K562 (cell line): ENCODE data around the gene KMT2A. TPM values are rescaled to one million over a fixed set of nuclear protein-coding genes. Genes with fewer than 3 reads are reported as not detected.

Source experiments
- ARID1B ChIP-seq: fragments of 450-650 bp; IDR thresholded peaks from 2 replicates; pipeline ENCODE4 v1.6.1; 2016; ENCODE audit warnings: antibody characterized with exemption, mild to moderate bottlenecking, inconsistent platforms
- ATF7 ChIP-seq: fragments of 450-650 bp; IDR thresholded peaks from 2 replicates; pipeline ENCODE4 v1.7.1; 2014; ENCODE audit warnings: mild to moderate bottlenecking, moderate library complexity
- CREB3L1 ChIP-seq: fragments of 450-650 bp; IDR thresholded peaks from 2 replicates; pipeline ENCODE4 v1.6.1; 2014; ENCODE audit warnings: low read depth, mild to moderate bottlenecking, moderate library complexity, borderline replicate concordance
- ETV1 ChIP-seq: fragments of 450-650 bp; conservative IDR thresholded peaks from 2 replicates; pipeline ENCODE4 v1.6.1; 2016; ENCODE audit warnings: missing genetic modification characterization, control low read depth, low read depth, missing compliant biosample characterization
- GABPB1 ChIP-seq: sonication (generic); formaldehyde crosslinking; IDR thresholded peaks from 2 replicates; pipeline ENCODE4 v1.8.0; 2022; ENCODE audit warnings: mild to moderate bottlenecking, missing genetic modification reagents
- GTF2E2 ChIP-seq: fragments of 200-800 bp; sonication (Bioruptor generic); IDR thresholded peaks from 2 replicates; pipeline ENCODE4 v1.6.1; 2016; ENCODE audit warnings: missing genetic modification characterization, missing compliant biosample characterization
- HDAC1 ChIP-seq, 2 experiments: fragments of 450-650 bp; IDR thresholded peaks; 2 replicates each; pipeline ENCODE4 v1.6.1; 2016 to 2017; ENCODE audit warnings: inconsistent platforms in 1 of 2, mild to moderate bottlenecking in 1 of 2, moderate library complexity in 1 of 2
- MBD2 ChIP-seq: sonication (generic); IDR thresholded peaks from 2 replicates; pipeline ENCODE4 v1.6.1; 2016; ENCODE audit warnings: low read depth, borderline replicate concordance
- PHF21A ChIP-seq: fragments of 450-650 bp; IDR thresholded peaks from 2 replicates; pipeline ENCODE4 v1.6.1; 2017; ENCODE audit warnings: low read depth, borderline replicate concordance
- POLR2H ChIP-seq: IDR thresholded peaks from 2 replicates; pipeline ENCODE4 v1.6.1; 2016; ENCODE audit warnings: missing genetic modification characterization, low read depth, mild to moderate bottlenecking, control low read depth, missing compliant biosample characterization, moderate library complexity
- PTRF ChIP-seq: fragments of 450-650 bp; IDR thresholded peaks from 2 replicates; pipeline ENCODE4 v1.6.1; 2016; ENCODE audit warnings: mild to moderate bottlenecking, missing genetic modification characterization, missing compliant biosample characterization
- TARDBP ChIP-seq: fragments of 450-650 bp; IDR thresholded peaks from 2 replicates; pipeline ENCODE4 v1.6.1; 2016
- TEAD1 ChIP-seq, 2 experiments: fragments of 450-650 bp in 1 of 2; sonication (generic) in 1 of 2; formaldehyde crosslinking; IDR thresholded peaks; 2 replicates each; pipeline versions ENCODE4 v1.4.0 to v1.8.0; 2020 to 2022; ENCODE audit warnings: mild to moderate bottlenecking in 2 of 2, missing genetic modification reagents in 1 of 2
- ZBED1 ChIP-seq: IDR thresholded peaks from 2 replicates; pipeline ENCODE4 v1.6.1; 2014
- ZBTB43 ChIP-seq: sonication (generic); formaldehyde crosslinking; IDR thresholded peaks from 2 replicates; pipeline ENCODE4 v1.8.0; 2023; ENCODE audit warnings: mild to moderate bottlenecking, missing genetic modification reagents
- ZBTB5 ChIP-seq: fragments of 450-650 bp; IDR thresholded peaks from 2 replicates; pipeline ENCODE4 v1.6.1; 2017; ENCODE audit warnings: antibody characterized with exemption
- ZNF175 ChIP-seq: fragments of 200-800 bp; sonication (Bioruptor generic); IDR thresholded peaks from 2 replicates; pipeline ENCODE4 v1.6.1; 2016; ENCODE audit warnings: low read depth, mild to moderate bottlenecking, missing genetic modification characterization, missing compliant biosample characterization
- ZNF311 ChIP-seq: fragments of 250-450 bp; sonication (Bioruptor Pico); IDR thresholded peaks from 2 replicates; pipeline ENCODE4 v1.4.0; 2020; ENCODE audit warnings: mild to moderate bottlenecking, moderate library complexity
- ZNF449 ChIP-seq: fragments of 250-450 bp; sonication (Bioruptor Pico); IDR thresholded peaks from 2 replicates; pipeline ENCODE4 v1.8.0; 2022; ENCODE audit warnings: moderate library complexity, mild to moderate bottlenecking, inconsistent platforms
- ZNF77 ChIP-seq: fragments of 250-450 bp; sonication (Bioruptor Pico); IDR thresholded peaks from 2 replicates; pipeline ENCODE4 v1.5.0; 2020
- polyA plus RNA-seq, 8 experiments: library from polyadenylated mRNA; depleted of rRNA in 4 of 8; stranded (reverse) in 5 of 8; unstranded in 3 of 8; fragments of >200 nt; fragmentation: Nextera tagmentation in 2 of 8; fragmentation: Illumina TruSeq in 1 of 8; extraction: Ambion mirVana in 2 of 8; extraction: Trizol in 1 of 8; gene quantifications; 2 replicates each; pipeline versions ENCODE4 v1.2.1 to v1.2.3, GENCODE V29; 2011 to 2014; ENCODE audit warnings: inconsistent platforms in 1 of 8, missing spikeins in 1 of 8
- total RNA-seq, 7 experiments: library from RNA; depleted of rRNA in 6 of 7; stranded (reverse); fragments of >200 nt in 6 of 7; fragmentation: Illumina TruSeq in 2 of 7; extraction: Trizol in 2 of 7; gene quantifications; 2 replicates each; pipeline versions ENCODE4 v1.2.1 to v1.2.3, GENCODE V29; 2011 to 2021; ENCODE audit warnings: low replicate concordance in 1 of 7
- TF ChIP-seq, protein P1 (sequence below): fragments of 450-650 bp; formaldehyde crosslinking; IDR thresholded peaks from 2 replicates; pipeline ENCODE4 v1.4.0; 2020; ENCODE audit warnings: mild to moderate bottlenecking, moderate library complexity

KMT2A gene
- total and polyA plus RNA-seq, 9 of the 15 experiments (the other 6 are each of a cell fraction or from before 2014, with no cell fraction given): 9.6 to 59.9 (median 32.6) TPM

DNA sequence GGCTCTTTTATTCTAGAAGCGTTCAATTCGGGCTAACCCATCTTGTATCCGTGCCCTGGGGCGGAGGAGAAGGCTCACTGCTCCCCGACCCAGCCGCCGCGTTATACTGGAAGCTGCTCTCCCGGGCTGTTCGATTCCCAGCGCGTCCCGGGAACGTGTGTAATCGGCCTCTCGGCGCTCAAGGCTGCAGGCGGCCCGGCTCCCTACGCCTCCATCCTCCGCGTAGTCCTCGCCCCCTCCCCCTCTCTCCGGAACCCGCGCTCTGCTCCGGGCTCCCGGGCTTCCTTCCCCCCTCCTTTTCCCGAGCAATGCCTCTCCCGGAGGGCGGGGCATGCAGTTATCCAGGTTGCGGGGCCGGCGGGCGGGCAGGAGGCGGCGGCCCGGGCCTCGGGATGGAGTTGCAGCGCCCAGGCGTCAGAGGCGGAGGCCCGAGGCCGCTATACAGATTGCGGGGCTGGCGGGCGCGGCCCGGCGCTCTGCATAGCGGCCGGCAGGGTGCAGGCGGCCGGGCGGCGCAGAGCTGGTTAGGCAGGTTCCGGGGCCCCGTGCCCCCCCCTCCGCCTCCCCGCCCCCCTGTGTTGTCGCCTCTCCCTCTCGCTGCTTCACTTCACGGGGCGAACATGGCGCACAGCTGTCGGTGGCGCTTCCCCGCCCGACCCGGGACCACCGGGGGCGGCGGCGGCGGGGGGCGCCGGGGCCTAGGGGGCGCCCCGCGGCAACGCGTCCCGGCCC is at the start of gene KMT2A (continued):
- no peak for TF ChIP-seq ZBED1
- TF ChIP-seq CREB3L1: 0 out of 2 replicates have a peak, but pooled peaks have one; percentile 21
- TF ChIP-seq ZBTB5: peak; percentile 93
- peak; percentile 57 to 61; a peak in 3 of 4 replicates for TF ChIP-seq HDAC1 (IDR thresholded peaks at IDR 0.05)
- TF ChIP-seq ETV1 (tag): peak; percentile 96
- TF ChIP-seq POLR2H (tag): 0 out of 2 replicates have a peak, but pooled peaks have one; percentile 36
- TF ChIP-seq PTRF (tag): no peak
- TF ChIP-seq ZNF77 (CRISPR knock-in tag): no peak
- TF ChIP-seq ZBTB43: no peak
- peak; percentile 73 for TF ChIP-seq ATF7
- TF ChIP-seq TEAD1 (CRISPR knock-in tag; IDR thresholded peaks at IDR 0.05): peak; percentile 37 to 64; a peak in 1 of 4 replicates
- TF ChIP-seq, protein P1, sequence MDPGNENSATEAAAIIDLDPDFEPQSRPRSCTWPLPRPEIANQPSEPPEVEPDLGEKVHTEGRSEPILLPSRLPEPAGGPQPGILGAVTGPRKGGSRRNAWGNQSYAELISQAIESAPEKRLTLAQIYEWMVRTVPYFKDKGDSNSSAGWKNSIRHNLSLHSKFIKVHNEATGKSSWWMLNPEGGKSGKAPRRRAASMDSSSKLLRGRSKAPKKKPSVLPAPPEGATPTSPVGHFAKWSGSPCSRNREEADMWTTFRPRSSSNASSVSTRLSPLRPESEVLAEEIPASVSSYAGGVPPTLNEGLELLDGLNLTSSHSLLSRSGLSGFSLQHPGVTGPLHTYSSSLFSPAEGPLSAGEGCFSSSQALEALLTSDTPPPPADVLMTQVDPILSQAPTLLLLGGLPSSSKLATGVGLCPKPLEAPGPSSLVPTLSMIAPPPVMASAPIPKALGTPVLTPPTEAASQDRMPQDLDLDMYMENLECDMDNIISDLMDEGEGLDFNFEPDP (CRISPR knock-in tag): no peak
- peak; percentile 99 for TF ChIP-seq TARDBP
- peak; percentile 34; the same call in 1 of the 2 replicates for TF ChIP-seq GTF2E2
- no peak for TF ChIP-seq ZNF311 (CRISPR knock-in tag)
- no peak for TF ChIP-seq ZNF449
- peak; percentile 77; the same call in 1 of the 2 replicates for TF ChIP-seq GABPB1 (CRISPR knock-in tag)
- peak; percentile 32; the same call in 1 of the 2 replicates for TF ChIP-seq MBD2
- TF ChIP-seq ZNF175 (CRISPR knock-in tag): peak; percentile 72; the same call in 1 of the 2 replicates
- TF ChIP-seq ARID1B: 0 out of 2 replicates have a peak, but pooled peaks have one; percentile 26
- peak; percentile 62; the same call in 1 of the 2 replicates for TF ChIP-seq PHF21A
